Esophagus muscularis mucosa (tissue), 4 donors: ENCODE results near the gene MED10.

Source experiments
- CTCF ChIP-seq, 3 experiments: fragments of 200-600 bp in 2 of 3; fragments of 450-650 bp in 1 of 3; sonication (generic) in 2 of 3; IDR thresholded peaks; one replicate each; pipeline ENCODE4 v1.5.1; 2017 to 2019; ENCODE audit warnings: antibody characterized with exemption in 3 of 3, mild to moderate bottlenecking in 2 of 3, moderate library complexity in 1 of 3
- EP300 ChIP-seq: sonication (generic); formaldehyde crosslinking; IDR thresholded peaks from one replicate; pipeline ENCODE4 v1.6.1; 2017; ENCODE audit warnings: antibody characterized with exemption
- POLR2A ChIP-seq: fragments of 450-650 bp; IDR thresholded peaks from one replicate; pipeline ENCODE4 v1.6.1; 2017; ENCODE audit warnings: antibody characterized with exemption, moderate library complexity, mild to moderate bottlenecking, low read depth
- POLR2AphosphoS5 ChIP-seq, 2 donors: sonication (generic); formaldehyde crosslinking; IDR thresholded peaks; one replicate each; pipeline ENCODE4 v1.6.1; 2017; ENCODE audit warnings: antibody characterized with exemption in 2 of 2

- TF ChIP-seq CTCF (IDR thresholded peaks at IDR 0.05) (no peak), POLR2A (no peak), POLR2AphosphoS5 (IDR thresholded peaks at IDR 0.05) (no peak), EP300 (no peak)
Observed at GRCh38 chr5:6322163-6322713, 56.1 kb downstream of the MED10 start.
